GM19372 (cell line): ENCODE results near the gene IL17F.
A peak's percentile ranks its signal among the peaks of the same experiment; 100 is the strongest.

Source experiments
- ATAC-seq: cut with Tn5 transposase; IDR thresholded peaks from one replicate; pipeline ENCODE4 v1.9.1; 2021; ENCODE audit warnings: mild to moderate bottlenecking, low read depth, moderate library complexity; ENCODE audit not compliant: unreplicated experiment

The IL17F gene

DNA sequence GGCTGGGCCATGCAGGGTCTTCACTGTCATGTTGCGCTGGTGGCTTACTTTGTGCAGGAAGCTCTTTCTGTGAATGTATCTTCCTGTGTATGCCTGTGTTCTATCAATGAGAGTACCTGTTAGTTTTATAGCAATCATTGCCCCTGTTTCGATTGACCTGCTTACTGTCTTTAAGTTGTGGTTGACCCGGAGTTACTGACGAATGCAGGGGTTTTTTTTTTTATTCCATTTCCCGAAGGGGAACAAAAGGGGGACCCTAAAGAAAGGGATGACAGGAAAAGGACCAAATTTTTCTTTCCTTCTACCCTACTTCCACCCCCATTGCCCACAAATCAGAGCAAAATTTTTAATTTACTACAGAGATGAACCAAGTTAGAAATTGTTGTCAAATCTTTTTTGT lies at the start of gene IL17F:
IL17F (minus strand) TSS at position 101 of the 400 bp plus-strand sequence; CDS start at position 30, 71 bp downstream.
- no peak for ATAC-seq

DNA sequence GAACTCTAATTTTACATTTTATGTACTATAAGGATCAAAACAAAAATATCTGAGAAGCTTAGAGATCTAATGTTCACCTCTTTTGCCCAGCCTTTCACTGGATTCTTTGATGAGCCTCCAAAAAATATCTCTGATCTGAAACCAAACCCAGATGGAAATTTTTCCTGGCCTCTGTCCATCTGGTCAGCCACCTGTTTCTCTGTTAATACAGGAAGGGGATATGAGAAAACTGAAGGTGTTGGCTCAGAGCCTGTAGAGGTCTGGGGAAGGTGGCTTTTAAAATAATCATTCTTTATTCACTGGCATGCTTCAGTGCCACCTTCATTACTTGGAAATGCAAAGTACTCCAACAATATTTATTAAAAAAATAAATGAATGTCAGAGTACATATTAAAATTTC lies 48.8 kb upstream of the IL17F start:
- no peak for ATAC-seq

DNA sequence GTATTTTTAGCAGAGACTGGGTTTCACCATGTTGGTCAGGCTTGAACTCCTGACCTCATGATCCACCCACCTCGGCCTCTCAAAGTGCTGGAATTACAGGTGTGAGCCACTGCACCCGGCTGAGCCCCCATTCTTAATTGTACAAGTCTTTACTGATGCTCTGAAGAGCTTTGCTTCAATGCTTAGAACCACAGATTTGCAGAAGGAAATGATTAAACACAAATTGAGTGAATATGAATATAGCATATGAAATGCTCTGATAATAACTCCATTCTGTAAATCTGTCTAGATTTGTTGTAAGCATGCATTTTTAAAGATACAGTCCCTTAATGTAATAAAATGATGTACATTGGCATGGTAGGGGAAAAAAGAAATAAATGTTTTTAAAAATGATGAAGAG lies 44.5 kb upstream of the IL17F start:
- no peak for ATAC-seq

DNA sequence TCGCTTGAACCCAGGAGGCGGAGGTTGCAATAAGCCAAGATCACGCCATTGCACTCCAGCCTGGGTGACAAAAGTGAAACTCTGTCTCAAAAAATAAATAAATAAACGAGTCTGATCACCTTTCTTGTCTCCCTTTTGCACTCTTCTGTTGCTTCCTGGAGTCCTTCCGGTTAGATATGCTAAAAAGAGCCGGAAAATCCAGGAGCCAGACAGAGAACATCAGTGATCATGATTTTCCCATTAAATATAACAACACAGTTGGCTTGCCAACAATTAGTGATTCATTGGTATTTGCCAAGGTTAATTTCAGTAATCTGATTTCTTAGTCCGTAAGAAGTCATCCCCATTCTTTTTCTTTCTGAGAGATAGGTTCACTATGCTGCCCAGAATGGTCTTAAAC lies 43.9 kb upstream of the IL17F start:
- no peak for ATAC-seq

DNA sequence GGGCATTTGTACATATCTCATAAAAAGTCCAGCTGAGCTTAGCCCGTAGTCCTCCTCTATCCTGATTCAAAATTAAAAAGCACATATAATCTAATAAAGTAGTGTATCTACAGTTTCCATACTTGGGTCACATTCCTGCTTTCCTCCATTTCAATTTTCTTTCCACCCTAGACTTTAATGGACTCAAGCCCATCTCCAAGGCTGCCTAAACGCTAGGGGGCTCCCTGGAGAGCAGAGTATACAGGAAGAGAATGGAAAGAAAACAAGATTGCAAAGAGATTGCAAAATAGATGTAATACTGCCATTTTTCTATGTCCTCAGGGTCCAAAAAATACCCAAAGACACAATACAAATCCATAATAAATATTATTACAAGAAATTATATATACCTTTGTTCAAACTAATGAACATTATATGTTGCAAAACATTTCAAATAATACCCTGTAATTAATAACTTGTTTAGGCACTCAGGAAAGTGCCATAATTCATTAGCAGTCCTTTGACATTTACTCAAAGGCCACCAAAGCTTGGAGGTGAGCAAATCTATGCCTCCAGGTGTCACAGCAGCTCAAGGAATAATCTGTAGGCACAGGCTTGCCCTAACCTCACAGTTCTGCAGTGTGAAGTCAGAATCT lies 42.6 kb upstream of the IL17F start:
- no peak for ATAC-seq

DNA sequence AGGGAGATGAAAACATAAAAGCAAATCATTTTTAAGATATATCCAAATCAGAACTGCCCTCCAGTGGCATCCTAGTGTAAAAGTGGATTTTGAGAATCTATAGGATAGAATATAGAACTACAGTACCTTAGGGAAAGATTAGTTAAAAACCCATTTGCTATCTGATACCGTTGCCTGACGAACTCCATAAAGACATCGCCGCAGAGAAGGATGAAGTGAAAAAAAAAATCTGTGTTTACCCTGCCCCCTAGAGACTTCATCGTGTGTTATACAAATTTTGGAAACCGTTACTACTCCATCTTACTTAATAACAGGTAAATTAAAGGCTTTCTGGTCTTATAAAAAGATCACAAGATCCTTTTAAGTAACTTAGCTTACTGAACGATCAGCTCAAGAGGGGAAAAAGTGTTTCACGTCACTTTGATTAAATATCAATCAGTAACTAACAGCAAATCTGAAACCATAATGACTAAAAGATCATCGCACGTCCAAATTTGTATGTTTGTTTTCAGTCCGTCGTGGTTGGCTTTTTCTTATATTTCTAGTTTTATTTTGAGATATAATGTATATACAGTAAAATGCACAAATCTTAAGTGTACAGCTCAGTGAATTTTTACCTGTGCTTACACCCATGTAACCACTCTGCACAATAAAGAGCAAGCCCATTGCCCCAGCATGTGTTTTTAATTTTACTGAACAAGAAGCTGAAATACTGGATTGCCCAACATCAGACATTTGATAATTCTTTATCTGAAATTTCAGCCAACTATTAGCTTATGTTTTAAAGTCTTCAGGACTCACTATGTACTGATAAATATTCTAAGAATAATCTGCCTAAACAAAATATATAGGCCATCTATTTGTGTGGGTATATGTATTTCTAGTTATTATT lies 41.1 kb upstream of the IL17F start:
- no peak for ATAC-seq

DNA sequence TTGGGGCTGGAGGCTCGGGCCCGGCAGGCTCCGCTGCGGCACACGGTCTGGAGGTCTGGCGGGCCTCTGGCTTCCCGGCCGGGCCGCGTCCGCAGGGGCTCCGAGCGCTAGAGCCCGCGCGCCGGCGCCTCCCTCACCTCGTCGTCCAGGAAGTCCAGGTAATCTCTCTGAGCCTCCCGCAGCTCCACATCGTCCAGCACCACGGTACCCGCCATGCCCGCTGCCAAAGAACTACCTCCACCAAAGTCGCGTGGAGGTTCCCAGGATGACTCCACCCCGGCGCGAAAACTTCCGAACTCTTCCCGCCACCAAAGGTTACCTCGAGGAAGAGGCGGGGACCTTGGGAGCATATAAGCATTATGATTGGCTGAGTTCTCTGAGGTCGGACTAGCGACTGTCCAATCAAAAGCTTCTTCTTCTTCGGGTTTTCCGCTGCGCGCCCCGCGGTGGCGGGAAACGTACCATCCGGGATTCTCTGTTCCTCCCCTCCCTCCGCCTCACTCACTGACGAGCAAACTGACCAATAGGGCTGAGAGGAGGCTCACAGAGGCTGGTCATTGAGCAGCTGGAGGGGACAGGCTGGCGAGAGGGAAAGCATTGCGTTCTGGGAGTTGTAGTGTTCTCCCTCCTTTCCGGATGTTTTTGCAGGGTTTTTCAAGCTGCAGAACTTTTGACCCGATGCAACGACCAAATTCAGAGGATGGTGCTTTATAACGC lies 40.3 kb upstream of the IL17F start, which contains the start of gene MCM3:
MCM3 (minus strand) TSS at position 283 of the 717 bp plus-strand sequence; CDS start at position 215, 68 bp downstream.
- peak; percentile 96 for ATAC-seq

DNA sequence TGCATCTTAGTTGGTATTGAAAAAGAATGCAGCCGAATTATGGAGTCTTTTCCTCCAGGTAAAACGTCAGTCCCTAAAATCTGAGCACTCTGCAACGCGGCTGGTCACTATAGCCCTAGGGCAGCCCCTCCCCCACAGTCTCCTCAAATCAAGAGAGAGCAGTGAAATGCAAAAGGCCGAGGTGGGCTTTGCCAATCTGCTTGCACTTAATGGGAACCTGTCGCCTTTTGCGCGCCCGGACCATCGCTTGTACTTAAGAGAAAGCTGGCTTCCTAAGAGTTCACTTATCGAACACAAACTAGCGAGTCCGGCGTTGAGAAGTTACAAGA lies 39.8 kb upstream of the IL17F start:
- ATAC-seq: peak; percentile 0

DNA sequence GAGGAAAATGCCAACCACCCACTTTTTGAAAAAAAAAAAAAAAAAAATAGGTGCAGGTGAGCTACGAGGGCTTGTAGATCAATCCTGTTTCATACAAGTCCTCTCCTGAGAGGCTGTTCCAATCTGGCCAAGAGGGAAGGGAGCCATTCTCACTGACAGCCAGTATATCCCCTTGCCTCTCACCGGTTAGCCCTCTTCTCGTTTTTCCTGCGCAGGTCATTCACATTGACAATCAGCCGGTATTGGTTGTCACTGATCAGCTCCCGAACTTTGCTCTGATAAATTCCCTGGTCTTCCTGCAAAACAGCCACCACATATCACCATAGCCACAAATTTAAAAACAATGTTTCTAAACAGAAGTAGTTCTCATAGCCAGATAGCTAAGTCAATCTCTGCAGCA lies 38.8 kb upstream of the IL17F start:
- no peak for ATAC-seq

DNA sequence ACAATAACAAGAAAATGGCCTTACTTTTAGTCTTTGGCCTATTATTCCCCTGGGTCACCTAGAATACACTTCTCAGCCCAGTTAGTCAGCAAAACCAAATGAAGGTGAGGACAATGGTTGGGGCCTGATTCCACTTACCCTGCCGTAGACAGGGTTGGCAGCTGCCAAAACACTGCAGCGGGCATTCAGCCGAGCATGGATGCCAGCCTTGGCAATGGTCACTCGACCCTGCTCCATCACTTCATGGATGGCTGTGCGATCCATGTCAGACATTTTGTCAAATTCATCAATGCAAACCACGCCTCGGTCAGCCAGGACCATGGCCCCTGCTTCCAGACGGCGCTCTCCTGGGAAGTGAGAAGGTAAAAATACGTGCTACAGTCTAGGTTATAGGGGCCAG lies 31.8 kb upstream of the IL17F start:
- ATAC-seq: no peak

DNA sequence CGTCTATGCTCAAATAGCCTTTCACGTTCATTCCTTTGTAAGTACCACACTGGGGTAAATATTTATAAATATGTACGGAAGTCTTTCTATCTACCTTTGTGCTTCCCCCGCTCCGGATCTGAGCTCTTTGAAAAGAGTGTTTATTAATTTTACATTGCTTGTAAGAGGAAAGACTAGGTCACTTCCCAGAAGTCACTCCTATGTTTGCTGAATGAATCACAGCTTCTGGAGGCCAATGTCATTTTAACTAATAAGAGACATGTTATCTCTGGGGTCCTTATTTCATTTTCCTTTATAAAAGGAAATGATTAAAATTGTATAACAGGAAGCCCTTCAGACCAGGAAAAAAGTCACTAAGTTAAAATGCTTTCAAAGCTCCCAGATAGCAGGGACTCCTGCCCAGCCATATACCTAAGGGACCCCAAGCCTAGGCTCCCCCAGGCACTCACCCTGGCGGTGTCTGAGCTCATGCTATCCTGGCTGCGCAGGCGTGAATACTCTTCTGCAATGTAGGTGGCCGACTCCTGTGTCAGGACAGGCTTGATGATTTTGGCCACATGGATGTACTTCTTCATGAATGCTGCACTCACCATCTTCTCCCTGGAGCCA lies 27.7 kb upstream of the IL17F start:
- ATAC-seq: no peak

DNA sequence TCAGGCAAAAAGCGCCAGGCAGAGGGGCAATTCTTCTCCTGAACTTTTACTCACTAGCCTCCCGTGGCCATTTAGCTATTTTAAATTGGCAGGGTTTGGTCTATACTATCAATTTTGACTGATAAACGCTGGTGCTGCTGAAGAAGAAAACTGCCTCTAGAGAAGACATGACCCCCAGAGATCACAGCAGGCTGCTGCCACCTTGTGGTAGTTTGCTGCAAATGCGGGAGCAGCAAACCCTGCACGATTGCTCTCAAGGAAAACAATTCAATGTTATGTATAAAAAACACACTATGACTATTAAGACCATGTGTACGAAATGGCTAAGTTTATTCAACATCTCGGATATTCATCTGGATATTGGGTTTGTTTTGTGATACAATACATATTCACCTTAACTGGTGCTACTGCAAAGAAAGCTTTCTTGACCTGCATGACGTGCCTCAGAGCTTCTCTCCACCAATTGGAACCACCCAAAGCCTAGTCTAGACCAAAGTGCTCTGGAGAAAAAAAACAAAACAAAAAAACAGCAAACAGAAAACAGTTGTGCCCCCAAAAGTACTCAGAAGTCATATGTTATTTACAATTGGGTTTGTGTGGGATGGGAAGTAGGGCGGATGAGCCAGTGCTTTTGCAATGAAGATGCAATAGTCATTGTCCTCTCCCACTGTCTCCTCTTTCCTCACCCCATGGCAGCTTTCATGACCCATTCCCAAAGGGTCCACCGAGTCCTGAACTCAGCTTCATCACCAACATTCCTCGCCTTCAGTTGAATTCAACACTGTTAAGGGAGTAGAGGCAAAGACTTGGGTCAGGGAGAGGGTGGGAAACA lies 19.6 kb upstream of the IL17F start:
- peak; percentile 87 for ATAC-seq

DNA sequence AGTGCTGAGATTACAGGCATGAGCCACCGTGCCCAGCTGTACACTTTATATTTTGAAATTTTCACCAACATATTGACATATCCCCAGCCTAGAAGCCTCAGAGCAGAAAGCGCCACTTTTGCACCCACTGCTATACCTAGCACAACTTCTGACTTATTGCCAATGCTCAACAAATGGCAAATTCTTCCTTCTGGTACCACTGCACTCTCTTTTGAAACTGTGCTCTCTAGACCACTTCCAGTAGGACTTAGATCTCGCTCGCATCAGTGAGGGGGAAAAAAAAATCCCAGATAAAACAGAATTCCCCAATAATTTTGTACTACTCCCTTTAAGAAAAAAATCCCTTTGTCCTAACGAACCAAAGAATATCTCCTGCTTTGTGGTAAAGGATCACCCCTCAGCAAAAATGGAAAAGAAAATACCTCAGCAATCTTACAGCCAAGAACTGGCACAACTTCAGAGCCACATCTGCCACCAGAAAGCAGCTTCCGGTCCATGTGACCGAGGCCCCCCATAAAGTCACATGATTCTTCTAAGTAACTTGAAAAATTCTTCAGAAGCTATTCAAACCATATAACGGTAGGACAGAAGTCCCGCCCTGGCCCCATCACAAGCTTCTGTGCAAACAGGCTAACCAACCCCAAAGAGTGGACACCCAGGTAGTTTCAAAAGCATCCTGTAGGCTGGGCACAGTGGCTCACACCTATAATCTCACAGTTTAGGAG lies 18.5 kb upstream of the IL17F start:
- ATAC-seq: no peak

DNA sequence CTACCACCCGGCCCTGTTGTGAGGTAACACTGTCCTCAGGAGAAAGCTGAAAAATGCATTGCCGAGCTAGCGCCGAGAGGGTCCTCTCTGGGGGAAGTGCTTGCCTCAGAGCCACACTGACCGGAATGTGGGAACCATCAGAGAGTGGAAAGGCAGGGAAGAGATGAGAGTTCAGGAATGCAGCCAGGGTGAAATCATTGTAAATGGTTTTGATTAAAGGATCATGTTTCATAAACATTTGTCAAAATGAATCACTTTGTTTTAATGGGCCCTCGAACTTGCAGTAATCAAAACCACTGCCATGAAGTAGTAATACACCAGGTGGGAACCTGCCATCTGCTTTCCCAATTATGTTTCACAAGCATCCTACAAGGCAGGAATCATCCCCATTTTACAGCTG lies 16.9 kb upstream of the IL17F start:
- ATAC-seq: no peak

DNA sequence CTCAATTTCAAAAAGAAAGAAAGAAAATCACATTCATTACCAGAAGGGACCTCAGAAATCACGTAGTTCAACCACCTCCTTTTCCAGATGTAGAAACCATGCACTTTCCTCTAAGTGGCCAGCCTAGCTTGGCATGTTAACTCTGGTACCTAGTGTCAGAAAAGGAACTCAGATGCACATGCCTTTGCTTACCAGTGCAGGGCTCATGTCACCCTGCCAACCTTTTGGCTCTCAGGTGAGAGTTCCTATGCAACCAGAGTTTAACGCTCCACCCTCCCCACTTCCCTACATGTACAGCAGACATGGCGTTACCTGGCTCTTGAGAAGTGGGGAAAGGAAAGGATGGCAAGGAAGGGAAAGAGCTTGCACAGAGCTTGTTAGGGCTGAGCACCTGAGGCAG lies 16.3 kb upstream of the IL17F start:
- no peak for ATAC-seq

DNA sequence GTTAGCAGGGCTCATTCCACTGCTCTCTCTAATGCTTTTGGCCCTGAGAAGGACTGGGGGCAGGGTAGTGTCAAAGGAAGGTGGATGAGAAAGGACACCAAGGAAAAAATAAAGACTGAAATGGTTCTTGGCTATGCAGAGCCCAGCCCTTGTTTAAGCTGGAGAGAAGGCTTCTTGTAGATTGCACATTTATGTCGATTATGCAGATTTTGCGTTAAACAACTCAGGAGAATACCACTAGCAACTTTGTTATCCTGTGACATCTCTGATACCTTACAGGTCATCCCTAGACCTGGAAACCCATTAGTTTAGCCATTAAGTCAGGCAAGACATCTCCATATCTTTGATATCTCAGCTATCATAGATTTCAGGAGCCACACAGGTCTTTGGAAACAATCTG lies 11.1 kb upstream of the IL17F start:
- ATAC-seq: no peak

DNA sequence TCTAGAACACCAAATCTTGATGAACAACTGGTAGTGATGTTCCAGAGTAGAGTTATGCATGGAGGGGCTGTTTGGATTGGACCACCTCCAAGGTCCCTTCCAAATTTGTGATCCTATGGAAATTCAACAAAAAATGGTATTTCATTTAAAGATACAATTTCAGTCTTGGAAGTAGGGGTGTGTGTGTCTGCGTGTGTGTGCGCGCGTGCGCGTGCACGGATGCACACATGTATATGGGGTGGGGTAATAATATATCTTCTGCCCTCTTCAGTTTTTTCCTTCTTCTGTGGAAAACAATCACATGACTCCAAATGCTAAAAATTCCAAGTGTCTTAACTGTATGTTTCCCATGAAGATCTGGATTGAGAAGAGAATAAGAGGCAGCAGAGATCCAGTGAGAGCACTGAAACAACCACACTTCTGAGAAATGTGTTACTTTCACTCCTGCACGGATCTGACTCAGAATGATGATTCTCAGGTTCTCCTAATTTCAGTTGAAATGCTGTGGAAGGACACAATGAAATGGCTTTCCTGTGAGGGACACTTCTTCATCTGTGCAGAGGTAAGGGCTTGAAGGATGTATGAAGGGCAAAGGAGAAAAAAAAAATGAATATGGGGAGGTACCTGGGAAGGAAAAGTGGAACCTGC lies 10.6 kb upstream of the IL17F start:
- ATAC-seq: no peak

DNA sequence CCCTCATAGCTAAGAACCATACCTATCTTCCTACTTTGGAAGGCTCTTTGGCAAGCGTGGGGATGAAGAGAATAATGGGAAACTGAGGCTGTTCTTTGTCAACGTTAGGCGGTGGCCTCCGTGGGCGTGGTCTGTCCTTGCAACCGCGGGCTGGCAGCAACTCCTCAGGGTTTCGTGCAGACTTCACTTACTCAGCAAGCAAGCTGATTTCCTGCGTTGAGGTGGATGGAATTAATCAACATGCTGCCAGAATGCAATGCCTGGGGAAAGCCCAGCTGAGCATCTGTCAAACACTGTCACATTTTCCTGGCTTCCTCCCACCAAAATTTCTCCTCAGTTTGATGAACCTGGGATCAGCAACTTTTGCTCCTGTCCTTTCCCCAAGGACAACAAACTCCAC lies 9.2 kb upstream of the IL17F start:
- no peak for ATAC-seq

DNA sequence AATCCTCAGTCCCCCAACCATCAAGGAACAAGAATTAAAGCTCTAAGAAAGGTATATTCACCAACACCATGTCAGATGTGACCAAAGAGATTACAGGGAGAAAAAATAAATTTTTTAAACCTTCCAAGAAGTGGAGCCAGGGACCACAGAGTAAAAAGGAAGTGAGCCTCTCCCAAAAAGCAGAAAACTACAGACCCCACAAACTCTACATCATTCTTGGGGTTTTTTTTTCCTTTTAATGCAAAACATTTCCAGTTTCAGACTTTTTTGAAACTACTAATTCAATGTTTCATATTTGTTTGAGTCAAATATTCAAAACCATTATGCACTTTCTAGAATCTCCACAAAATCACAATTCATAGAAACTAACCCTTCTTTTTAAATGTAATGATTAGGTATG lies 6.8 kb upstream of the IL17F start:
- no peak for ATAC-seq
